Measurements from ENCODE around the gene ANTXR1.

The ANTXR1 gene

GRCh38 chr2:69013142-69013839 lies at the start of gene ANTXR1:
Gene ANTXR1, plus strand, starts transcription at chr2:69013179. Its CDS starts 321 bp downstream, at chr2:69013500.
- peak; percentile 34 to 83 for DNase-seq (ENCODE audit: low read depth in 2 of 2)
- peak within 1 kb of the TSS; percentile 91 to 93 for H3K4me3 ChIP-seq (replicated peaks in 1 of 2; ENCODE audit: low read depth in 2 of 2, low read length in 2 of 2)
- TF ChIP-seq CTCF (IDR thresholded peaks at IDR 0.05; ENCODE audit: low read depth, low read length): no peak

- H3K4me3 ChIP-seq (replicated peaks in 1 of 2; ENCODE audit: low read depth in 2 of 2, low read length in 2 of 2): no peak overlapping the region
- no peak for DNase-seq (ENCODE audit: low read depth in 2 of 2)
- TF ChIP-seq CTCF (IDR thresholded peaks at IDR 0.05; ENCODE audit: low read depth, low read length): no peak
Observed at GRCh38 chr2:68964282-68964681, 48.7 kb upstream of the ANTXR1 start.

- no peak overlapping the region for H3K4me3 ChIP-seq (replicated peaks in 1 of 2; ENCODE audit: low read depth in 2 of 2, low read length in 2 of 2)
- TF ChIP-seq CTCF (IDR thresholded peaks at IDR 0.05; ENCODE audit: low read depth, low read length): no peak
- no peak for DNase-seq (ENCODE audit: low read depth in 2 of 2)
Observed at GRCh38 chr2:68968221-68968620, 44.8 kb upstream of the ANTXR1 start.

GRCh38 chr2:68969736-68970490 lies 43.1 kb upstream of the ANTXR1 start:
- no peak overlapping the region for H3K4me3 ChIP-seq (replicated peaks in 1 of 2; ENCODE audit: low read depth in 2 of 2, low read length in 2 of 2)
- no peak for DNase-seq (ENCODE audit: low read depth in 2 of 2)
- TF ChIP-seq CTCF (IDR thresholded peaks at IDR 0.05; ENCODE audit: low read depth, low read length): no peak

- DNase-seq (ENCODE audit: low read depth in 2 of 2): peak; percentile 32 to 66
- no peak overlapping the region for H3K4me3 ChIP-seq (replicated peaks in 1 of 2; ENCODE audit: low read depth in 2 of 2, low read length in 2 of 2)
- no peak for TF ChIP-seq CTCF (IDR thresholded peaks at IDR 0.05; ENCODE audit: low read depth, low read length)
Observed at GRCh38 chr2:68970566-68971265, 42.3 kb upstream of the ANTXR1 start.

GRCh38 chr2:68971591-68972231 lies 41.3 kb upstream of the ANTXR1 start:
- no peak for TF ChIP-seq CTCF (IDR thresholded peaks at IDR 0.05; ENCODE audit: low read depth, low read length)
- H3K4me3 ChIP-seq (replicated peaks in 1 of 2; ENCODE audit: low read depth in 2 of 2, low read length in 2 of 2): no peak overlapping the region
- peak; percentile 93 to 97 for DNase-seq (ENCODE audit: low read depth in 2 of 2)
